Activated naive CD4-positive, alpha-beta T cell treated with Interleukin-2 at 50 U/mL for 16 hours (primary cell): ENCODE data around the gene FARSA.
"Not testable (repeated sequence)": the region's sequence is repeated elsewhere in the genome, so short reads cannot be mapped to it uniquely, and the experiment has no call there.

ENCODE experiments used
- DNase-seq: peaks from one replicate; pipeline ENCODE4 v3.0.0-alpha.2; 2020

Gene FARSA

DNA sequence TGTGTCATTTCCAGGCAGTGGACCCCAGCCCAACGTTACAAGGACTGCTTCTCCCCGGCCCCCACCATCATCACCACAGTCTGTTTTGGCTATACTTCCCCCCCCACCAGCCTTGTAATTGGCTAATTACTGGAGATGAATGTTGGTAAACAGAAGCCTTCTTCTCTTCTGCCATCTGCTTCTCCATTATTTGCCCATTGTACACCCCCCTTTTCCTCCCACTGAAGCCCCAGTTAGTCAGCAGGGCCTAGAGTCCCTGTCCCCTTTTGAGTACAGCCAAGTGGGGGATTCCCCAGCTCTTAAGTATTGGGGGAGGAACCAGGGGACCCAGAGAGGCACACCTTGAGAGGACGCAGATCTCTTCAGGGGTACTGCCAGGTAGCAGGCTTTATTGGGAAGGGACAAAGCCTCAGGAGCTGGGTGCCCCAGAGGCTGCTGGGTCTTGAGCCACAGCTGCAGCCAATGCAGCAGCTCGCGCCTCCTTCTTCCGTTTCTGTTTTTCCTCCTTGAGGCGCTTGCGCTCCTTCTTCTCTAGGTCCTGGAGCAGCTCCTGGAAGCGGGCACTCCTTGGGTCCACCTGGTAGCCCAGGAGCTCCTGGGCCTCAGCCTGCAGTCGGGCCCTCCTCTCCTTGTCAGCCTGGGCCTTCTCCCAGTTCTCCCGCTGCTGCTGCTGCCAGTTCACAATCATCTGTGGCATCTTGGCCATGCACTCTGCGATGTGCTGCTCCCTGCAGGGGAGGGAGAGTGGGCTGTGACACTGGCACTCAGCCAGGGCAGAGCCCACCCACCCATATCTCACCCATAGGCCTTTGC, 20.5 kb upstream of the FARSA start:
- no peak for DNase-seq

DNA sequence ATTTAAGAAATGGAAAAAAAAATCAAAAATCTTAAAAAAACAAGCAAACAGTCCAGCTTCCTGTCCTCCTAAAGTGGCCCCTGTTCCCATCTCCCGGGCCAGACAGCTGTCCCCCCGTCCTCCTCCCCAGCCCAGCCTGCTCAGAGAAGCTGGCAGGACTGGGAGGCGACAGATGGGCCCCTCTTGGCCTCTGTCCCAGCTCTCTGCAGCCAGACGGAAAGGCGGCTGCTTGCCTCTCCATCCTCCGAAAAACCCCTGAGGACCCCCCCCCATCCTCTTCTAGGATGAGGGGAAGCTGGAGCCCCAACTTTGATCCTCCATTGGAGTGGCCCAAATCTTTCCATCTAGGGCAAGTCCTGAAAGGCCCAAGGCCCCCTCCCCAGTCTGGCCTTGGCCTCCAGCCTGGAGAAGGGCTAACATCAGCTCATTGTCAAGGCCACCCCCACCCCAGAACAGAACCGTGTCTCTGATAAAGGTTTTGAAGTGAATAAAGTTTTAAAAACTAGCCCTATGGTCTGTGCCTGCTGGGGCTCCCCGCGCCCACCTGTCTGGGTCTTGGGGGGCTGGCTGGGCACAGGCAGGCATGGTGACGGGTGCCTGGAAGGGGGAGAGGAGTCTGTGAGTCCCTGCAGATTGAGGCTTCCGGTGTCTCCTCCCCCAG, 19.8 kb upstream of the FARSA start:
- no peak for DNase-seq

DNA sequence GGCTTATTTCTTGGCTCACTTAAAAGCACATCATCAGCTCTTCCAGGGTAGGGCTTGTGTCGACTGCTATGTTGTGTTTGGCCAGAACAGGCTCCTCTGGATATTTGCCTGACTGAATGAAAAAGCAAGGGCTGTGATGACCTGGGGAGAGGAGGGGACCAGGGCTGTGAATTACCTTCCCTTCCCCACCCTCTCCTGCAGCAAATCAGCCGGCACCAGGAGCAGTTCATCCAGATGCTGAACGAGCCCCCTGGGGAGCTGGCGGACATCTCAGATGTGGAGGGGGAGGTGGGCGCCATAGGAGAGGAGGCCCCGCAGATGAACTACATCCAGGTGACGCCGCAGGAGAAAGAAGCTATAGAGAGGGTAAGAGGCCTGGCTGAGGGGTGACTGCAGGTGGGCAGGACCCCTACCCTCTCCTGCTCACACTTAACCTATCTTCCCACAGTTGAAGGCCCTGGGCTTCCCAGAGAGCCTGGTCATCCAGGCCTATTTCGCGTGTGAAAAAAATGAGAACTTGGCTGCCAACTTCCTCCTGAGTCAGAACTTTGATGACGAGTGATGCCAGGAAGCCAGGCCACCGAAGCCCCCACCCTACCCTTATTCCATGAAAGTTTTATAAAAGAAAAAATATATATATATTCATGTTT, 19.1 kb upstream of the FARSA start:
- no peak for DNase-seq

DNA sequence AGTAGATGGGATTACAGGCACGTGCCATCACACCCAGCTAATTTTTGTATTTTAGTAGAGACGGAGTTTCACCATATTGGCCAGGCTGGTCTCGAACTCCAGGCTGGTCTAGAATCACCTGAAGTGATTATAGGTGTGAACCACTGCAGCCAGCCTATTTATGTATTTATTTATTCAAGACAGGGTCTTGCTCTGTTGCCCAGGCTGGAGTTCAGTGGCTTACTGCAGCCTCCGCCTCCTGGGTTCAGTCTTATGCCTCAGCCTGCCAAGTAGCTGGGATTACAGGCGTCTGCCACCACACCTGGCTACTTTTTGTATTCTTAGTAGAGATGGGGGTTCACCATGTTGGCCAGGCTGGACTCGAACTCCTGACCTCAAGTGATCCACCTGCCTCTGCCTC, 18.5 kb upstream of the FARSA start:
- DNase-seq: not testable (repeated sequence)

DNA sequence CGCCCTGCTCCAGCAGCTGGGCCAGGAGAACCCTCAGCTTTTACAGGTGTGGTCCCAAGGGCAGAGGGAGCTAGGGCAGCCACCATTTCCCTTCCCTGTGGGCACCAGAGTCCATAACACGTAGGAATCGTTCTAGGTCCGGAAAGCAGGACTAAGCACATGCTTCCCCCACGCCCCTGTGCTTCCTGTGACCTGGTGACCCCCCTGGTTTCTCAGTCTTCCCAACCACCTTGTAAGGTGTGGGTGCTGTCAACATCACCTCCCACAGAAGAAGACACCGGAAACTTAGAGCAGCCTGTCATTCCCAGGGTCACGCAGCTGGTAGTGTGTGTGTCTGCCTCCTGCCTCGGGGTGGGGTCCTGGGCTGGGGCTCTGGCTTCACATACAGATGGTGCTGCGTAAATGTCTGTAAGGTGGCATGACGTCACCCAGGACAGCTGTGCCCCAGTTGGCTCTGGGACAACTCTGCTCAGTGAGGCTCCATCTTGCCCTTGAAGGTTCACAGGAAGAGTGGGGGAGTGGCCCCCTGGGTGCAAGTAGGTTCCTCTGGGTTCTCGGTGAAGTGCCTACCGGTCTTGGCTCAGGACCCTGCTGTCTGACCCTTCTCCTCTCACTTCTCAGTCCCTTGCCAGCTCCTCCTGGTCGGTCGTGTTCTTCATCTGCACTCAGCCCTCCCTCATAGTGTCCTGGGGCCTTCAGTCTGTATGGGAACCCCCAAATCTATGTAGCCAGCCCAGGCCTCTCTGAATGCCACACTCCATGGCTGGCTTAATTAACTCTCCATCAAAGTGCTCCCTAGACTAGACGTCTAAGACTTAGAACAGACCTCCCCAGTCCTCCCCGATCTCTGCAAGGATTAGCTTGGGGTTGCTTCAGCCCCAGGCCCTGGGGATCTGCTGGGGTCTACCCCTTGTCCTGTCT, 16.1 kb upstream of the FARSA start:
- no peak for DNase-seq

DNA sequence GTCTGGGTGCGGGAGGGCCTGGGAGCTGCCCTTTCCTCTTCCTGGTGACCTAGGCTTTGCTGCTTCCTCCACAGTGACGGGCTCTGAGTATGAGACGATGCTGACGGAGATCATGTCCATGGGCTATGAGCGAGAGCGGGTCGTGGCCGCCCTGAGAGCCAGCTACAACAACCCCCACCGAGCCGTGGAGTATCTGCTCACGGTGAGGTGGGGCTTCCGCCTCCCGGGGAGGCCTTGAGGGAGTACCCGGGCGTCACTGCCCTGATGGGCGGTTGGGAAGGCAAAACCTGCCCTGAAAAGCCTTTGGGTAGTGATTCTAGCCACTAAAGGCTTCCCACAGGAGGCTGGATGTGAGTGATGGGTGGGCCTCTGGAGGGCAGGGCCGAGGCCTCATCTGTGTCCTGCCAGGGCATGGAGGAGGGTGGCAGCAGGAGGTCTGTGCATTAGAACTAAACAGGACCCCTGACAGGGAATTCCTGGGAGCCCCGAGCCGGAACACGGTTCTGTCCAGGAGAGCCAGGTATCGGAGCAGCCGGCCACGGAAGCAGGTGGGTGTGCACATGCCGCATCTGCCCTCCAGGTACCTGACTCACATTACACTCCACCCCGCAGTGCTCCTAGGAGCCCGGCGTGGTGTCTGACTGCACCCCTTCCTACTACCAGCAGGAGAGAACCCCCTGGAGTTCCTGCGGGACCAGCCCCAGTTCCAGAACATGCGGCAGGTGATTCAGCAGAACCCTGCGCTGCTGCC, 15.3 kb upstream of the FARSA start:
- DNase-seq: no peak

DNA sequence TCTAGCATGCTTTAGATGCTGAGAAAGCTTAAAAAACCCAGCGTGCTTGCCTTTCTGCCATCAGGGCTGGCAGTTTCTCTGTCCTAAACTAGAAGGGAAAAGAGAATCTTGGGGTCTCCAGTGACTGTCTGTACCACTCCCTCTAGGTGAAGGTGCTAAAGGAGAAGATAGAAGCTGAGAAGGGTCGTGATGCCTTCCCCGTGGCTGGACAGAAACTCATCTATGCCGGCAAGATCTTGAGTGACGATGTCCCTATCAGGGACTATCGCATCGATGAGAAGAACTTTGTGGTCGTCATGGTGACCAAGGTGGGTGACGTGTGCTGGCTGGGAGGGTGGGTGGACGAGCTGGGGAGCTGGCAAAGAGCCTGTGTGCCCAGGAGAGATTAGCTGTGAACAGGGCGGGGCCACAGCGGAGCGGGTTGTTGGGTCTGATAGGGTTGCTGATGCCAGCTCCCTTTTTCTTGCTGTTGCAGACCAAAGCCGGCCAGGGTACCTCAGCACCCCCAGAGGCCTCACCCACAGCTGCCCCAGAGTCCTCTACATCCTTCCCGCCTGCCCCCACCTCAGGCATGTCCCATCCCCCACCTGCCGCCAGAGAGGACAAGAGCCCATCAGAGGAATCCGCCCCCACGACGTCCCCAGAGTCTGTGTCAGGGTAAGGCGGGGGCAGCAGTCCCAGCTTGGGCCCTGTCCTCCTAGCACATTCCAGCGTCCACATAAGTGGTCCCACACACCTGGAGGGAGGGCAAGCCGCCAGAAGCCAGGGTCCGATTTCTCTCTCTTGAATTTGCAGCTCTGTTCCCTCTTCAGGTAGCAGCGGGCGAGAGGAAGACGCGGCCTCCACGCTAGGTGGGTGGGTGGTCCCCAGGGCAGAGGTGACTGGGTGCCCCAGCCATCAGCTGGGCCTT, 14.4 kb upstream of the FARSA start:
- DNase-seq: no peak

DNA sequence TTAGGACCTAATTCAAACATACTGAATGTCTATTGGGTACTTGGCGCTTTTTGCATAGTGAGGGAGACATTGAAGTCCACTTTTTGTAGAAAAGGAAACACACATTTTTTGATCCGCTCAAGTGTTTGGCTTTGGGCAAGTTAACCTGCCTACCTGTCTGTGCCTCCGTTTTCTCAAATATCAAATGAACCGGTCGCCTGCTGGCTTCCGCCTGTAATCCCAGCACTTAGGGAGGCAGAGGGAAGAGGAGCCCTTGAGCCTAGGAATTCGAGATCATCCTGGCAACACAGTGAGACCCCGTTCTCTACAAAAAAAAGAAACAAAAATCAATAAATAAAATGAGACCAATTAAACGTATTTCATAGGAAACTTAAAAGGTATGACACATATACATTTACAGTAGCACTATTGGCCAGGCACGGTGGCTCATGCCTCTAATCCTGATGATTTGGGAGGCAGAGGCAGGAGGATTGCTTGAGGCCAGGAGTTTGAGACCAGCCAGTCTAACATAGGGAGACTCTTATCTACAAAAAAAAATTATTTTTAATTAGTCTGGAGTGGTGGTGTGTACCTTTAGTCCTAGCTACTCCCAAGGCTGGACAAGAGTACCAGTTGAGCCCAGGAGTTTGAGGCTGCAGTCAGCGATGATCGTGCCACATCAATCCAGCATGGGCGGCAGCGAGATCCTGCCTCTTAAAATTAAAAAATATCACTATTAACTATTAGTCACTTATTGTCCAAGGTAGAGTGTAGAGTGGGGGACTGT, 13.4 kb upstream of the FARSA start:
- DNase-seq: no peak

DNA sequence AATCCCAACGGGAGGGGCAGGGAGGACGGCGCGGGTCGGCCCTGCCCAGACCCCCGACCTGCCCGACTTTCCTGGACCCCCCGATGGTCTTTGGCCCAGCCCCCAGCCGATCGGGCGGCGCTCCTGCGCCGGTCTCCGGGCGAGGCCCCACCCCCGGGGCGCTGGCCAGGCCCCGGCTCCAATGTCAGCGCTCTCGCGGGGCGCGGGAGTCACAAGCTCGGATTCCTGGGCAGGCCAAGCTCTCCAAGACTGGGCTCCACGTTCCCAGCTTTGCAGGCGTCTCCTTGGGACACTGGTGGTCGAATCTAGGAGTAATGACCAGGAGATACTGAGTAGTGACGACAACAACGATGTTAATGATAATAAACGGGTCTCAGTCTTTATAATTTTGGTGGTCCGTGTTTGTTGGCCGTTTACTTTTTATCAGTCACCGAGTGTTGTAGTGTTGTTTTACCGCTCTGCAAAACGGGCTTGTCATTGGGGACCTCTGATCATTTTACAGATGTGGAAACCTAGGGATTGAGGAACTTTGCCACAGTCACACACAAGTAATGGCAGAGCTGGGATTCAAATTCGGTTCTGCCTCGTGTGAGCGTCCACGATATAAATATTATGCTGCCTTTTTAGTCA, 12.7 kb upstream of the FARSA start:
- peak; percentile 66 for DNase-seq

DNA sequence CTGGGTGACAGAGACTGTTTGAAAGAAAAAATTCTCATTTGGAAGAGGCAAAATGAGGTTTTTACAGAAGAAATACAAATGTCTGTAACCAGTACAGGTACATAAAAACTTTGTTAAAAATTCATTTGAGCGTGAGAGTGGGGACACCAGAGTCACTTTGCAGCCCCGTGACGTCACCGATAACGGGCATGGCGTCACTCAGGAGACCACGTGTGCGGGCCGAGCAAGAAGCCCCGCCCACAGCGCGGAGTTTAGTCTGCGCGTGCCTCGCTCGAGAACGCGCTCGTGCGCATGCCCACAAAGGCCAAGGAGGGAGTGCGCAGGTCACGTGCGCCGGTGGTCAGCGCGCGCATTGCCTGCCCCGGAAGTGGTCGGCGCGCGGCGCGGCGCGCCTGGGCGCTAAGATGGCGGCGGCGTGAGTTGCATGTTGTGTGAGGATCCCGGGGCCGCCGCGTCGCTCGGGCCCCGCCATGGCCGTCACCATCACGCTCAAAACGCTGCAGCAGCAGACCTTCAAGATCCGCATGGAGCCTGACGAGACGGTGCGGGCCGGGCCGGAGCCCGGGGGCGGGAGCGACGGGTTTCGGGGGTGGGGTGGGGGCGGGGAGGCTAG, 12.1 kb upstream of the FARSA start, which contains the start of gene RAD23A:
TSS of gene RAD23A (plus strand) at position 384 of the 613 bp plus-strand sequence. CDS start at position 471, 87 bp downstream.
- DNase-seq: peak; percentile 98

DNA sequence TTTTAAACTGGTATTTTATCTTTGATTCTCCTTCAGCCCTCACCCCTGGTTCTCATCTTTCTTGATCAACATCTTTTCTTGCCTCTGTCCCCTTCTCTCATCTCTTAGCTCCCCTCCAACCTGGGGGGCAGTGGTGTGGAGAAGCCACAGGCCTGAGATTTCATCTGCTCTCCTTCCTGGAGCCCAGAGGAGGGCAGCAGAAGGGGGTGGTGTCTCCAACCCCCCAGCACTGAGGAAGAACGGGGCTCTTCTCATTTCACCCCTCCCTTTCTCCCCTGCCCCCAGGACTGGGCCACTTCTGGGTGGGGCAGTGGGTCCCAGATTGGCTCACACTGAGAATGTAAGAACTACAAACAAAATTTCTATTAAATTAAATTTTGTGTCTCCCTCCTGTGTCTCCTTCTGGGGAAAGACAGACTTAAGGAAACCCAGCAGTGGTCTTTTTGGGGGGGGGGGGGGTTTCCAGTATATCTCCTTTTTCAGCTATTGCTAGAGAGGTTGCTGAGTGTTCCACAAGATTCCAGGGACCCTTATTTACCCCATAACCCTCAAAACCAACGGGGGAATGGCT, 10.7 kb upstream of the FARSA start:
- DNase-seq: no peak

DNA sequence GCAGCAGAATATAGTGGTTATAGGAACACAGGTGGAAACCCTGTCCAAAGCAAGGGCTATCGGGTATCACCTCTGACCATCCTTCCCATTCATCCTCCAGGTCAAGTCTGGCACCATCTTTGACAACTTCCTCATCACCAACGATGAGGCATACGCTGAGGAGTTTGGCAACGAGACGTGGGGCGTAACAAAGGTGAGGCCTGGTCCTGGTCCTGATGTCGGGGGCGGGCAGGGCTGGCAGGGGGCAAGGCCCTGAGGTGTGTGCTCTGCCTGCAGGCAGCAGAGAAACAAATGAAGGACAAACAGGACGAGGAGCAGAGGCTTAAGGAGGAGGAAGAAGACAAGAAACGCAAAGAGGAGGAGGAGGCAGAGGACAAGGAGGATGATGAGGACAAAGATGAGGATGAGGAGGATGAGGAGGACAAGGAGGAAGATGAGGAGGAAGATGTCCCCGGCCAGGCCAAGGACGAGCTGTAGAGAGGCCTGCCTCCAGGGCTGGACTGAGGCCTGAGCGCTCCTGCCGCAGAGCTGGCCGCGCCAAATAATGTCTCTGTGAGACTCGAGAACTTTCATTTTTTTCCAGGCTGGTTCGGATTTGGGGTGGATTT, 10.0 kb upstream of the FARSA start:
- no peak for DNase-seq

DNA sequence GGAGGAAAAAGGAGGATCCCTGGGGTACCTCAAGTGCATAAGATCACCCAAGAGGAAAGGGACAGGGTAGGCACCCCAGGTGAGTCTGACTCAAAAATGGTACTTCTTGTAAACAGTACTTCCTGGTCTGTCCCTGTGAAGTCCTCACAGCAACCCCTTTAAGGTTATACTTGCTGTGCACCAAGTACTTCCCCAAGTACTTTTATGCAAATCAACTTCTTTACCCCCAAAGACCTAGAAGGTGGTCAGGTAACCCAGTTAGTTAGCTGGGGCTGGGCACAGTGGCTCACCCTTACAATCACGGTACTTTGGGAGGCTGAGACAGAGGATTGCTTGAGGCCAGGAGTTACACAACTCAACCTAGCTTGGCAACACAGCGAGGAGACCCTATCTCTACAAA, 7.4 kb upstream of the FARSA start:
- no peak for DNase-seq

DNA sequence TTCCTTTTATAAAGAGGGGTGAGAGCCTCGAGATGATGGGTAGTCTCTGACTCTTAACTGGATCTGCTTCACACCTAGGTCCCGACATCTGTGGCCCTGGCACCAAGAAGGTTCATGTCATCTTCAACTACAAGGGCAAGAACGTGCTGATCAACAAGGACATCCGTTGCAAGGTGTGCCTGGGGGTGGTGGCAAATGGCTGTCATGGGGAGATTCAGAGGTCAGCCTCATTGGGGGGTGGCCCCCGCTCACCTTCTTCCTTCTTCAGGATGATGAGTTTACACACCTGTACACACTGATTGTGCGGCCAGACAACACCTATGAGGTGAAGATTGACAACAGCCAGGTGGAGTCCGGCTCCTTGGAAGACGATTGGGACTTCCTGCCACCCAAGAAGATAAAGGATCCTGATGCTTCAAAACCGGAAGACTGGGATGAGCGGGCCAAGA, 6.5 kb upstream of the FARSA start:
- DNase-seq: no peak

DNA sequence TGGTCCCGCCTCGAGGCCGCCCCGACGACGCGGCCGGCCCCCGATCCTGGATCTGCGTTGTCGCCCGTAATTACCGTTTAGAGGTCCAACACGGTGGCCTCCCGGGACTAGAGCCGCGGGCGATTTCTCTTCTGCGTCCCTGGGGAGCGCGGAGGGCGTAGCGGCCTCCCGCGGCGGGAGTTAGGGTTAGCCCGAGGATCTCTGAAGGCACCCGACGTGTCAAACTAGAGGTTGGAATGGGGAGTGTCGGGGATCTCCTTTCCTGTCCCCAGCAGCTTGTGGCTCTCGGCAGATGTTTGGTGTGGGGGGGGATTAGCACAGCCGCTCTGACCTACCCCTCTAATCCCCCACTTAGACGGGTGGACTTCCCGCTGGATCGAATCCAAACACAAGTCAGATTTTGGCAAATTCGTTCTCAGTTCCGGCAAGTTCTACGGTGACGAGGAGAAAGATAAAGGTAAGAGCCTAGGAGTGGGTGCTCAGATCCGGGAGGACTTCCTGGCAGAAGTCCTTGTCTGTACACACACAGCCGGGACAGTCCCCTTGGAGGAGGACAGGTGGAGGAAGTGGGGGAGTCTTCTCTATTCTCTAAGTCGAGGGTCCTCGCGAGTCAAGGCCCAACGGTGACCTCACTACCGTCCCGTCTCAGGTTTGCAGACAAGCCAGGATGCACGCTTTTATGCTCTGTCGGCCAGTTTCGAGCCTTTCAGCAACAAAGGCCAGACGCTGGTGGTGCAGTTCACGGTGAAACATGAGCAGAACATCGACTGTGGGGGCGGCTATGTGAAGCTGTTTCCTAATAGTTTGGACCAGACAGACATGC, 5.5 kb upstream of the FARSA start:
- peak; percentile 52 for DNase-seq

DNA sequence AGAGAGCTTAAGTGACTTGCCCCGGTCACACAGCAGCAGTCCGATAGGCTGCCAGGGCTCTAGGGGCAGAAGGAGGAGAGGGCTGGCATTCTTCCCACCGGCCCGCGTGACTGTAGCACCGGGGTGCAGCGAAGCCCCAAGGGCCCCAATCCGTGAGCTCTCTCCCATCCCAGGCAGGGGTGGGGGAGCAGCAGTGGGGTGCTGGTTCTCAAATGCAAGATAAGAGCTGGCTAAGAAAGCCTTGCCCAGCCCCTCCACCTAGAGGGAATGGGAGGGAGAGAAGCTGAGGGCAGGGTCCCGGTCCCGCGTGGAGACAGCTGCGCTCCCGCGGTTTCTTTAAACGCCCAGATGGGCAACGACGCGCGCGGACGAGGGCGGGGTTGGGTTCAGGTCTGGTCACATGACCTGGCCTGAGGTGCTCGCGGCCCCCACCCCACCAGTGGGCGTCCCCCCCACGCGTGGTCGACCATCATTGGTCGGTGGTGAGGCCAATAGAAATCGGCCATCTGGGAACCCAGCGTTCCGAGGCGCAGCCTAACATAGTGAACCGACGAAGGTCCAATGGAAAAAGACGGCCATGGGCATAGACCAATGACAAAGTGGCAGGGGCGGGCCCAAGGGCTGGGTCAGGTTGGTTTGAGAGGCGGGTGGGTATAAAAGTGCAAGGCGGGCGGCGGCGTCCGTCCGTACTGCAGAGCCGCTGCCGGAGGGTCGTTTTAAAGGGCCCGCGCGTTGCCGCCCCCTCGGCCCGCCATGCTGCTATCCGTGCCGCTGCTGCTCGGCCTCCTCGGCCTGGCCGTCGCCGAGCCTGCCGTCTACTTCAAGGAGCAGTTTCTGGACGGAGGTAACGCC, 4.6 kb upstream of the FARSA start, which contains the start of gene CALR:
TSS of gene CALR (plus strand) at position 683 of the 852 bp plus-strand sequence. CDS start at position 754, 71 bp downstream.
- peak; percentile 100 for DNase-seq
